AG10803 (cell line): ENCODE data around the gene ZNF524.
A peak's percentile ranks its signal among the peaks of the same experiment; 100 is the strongest.

ENCODE experiments used
- DNase-seq: peaks from one replicate; pipeline ENCODE4 v3.0.0; 2010; ENCODE audit warnings: low read depth
- H3K4me3 ChIP-seq: 2 replicates; pipeline ENCODE4 v1.5.1; 2011; ENCODE audit warnings: mild to moderate bottlenecking, low read length, control low read depth
- CTCF ChIP-seq: conservative IDR thresholded peaks from 2 replicates; pipeline ENCODE4 v1.5.1; 2011; ENCODE audit warnings: mild to moderate bottlenecking, low read length, control low read depth, inconsistent platforms

Gene ZNF524

GRCh38 chr19:55640577-55641425 is 40.7 kb downstream of the ZNF524 start, which contains the start of gene ZNF580:
Gene ZNF580 (plus strand): TSS chr19:55641002. CDS start chr19:55642509, 1,507 bp downstream.
- peak; percentile 69 for DNase-seq
- TF ChIP-seq CTCF = no peak
- peak within 1 kb of the TSS; percentile 70 for H3K4me3 ChIP-seq

GRCh38 chr19:55641426-55642152 is 41.5 kb downstream of the ZNF524 start:
- peak overlapping the region; percentile 70 for H3K4me3 ChIP-seq
- no peak for TF ChIP-seq CTCF
- DNase-seq = no peak

GRCh38 chr19:55642153-55643002 is 42.3 kb downstream of the ZNF524 start:
- no peak for DNase-seq
- H3K4me3 ChIP-seq = peak overlapping the region; percentile 70
- TF ChIP-seq CTCF = no peak

- peak within 1 kb of the TSS; percentile 70 for H3K4me3 ChIP-seq
- peak; percentile 74 for DNase-seq
- no peak for TF ChIP-seq CTCF
Measured at GRCh38 chr19:55643003-55643886, 43.2 kb downstream of the ZNF524 start, which contains the start of gene ZNF581. Gene ZNF581 (plus strand): TSS chr19:55643649. CDS start chr19:55644572, 923 bp downstream.

- TF ChIP-seq CTCF = no peak
- peak overlapping the region; percentile 70 for H3K4me3 ChIP-seq
- no peak for DNase-seq
Measured at GRCh38 chr19:55643887-55644176, 43.7 kb downstream of the ZNF524 start.

GRCh38 chr19:55644191-55644833 is 44.2 kb downstream of the ZNF524 start:
- DNase-seq = no peak
- TF ChIP-seq CTCF = no peak
- peak overlapping the region; percentile 70 for H3K4me3 ChIP-seq
